ENCODE data around the gene RGPD4.

RGPD4 gene

DNA sequence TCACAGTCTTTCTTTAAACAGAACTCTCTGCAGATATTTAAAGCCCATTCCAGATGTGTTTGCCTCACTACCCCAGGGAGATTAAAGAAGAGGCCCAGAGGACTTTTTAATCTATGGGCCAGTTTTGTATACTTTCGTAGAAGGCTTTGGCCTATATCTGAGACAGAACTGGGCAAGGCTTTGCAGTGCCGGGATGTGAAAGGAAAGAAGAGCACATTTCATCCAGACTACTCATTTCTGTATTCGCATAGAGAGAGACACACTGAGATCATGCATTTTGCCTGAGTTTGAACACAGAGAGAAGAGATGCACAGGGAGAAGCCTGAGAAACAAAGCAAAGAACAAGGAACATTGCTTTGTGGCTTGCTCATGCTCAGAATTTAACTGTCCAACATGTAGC lies 104.7 kb downstream of the RGPD4 start:
- DNase-seq: no peak

DNA sequence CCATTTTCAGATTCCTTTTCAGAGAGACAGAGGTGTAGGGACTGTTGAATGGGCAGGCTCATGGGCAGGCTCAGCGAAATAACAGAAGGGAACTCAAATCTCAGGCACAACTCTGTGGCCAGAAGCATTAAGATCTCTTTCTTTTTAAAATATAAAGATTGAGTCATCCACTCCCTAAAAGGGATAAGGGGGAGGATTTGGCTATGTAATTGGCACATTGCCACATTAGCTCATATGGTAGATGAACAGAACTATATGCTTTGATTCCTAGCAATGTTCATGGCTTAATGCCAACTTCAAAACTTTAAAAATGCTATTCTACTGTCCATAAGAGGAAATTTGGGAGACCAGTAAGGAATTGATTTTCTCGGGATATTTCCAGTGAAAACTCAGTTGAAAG lies 105.8 kb downstream of the RGPD4 start:
- no peak for DNase-seq

DNA sequence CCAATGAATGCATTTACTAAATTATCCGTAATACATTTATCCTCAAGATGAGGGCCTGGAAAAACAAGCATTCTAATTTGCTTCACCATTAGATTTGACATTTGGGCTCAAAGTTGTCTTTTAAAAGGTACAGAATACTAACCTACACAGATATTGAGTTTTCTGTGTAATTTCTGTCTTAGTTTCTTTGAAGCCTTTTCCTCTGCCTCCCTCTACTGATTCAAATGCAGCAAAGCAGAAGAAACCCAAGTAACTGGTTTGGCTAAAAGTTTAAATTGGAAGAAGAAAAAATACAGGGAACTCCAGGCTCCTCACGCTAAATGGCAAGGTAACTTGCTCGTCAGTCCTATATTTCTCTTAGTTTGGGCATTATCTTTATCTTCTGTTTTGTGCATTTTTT lies 106.3 kb downstream of the RGPD4 start:
- no peak for DNase-seq

DNA sequence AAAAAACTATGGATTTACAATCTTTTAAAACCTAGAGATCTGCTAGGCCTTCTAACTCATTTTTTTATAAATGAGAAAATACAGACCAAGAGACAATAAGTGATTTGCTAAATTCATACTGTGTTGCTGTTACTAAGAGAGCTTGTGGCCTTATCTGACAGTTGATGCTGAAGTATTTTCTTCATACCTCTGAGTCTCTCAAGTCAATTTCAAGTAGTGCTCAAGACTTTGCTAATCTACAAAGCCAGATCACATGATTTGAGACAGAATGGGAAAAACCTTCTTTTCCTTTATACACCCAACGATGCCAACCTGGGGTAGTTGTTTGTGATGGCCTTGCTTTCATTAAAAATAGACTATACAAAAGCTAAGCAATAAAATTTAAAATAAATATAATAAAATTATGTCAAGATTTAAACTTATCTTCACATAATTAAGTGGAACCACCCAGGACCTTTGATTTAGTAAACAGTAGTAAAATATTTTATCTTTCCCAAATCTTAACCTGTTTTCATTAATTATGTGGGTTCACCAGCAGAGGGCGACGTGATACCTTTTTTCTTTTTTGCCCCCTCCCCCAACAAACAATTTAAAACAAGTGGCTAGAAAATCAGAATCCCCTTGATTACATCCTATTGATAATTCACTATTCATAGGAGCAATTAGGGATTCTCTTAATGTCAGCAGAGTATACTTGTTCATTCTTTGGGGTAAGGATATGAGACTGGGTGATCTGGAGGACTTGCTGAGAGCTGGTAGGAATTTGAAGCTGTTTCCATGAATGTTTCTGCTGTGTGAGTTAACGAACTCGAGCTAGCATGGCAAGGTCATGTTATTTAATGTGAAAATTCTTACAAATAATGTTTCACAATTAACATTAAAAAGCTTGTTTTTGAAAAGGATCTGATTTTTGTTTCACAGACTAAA lies 110.0 kb downstream of the RGPD4 start:
- no peak for DNase-seq
